ENCODE data around the gene MPEG1. TPM values are rescaled to one million over a fixed set of nuclear protein-coding genes. Genes with fewer than 3 reads are reported as not detected.

Gene MPEG1
- total and polyA plus RNA-seq, 5 donors from 2014 or later = 0.07 to 1.8 (median 0.26) TPM; not detected in 1

GRCh38 chr11:59223611-59224010 is 10.9 kb upstream of the MPEG1 start:
- no peaks in the 10 kb centered on the region for H3K27me3 ChIP-seq (ENCODE audit: control insufficient read depth, insufficient read depth, low read length)
- no peak overlapping the region for H3K27ac Mint-ChIP-seq
- H3K36me3 Mint-ChIP-seq = no peaks in the 10 kb centered on the region
- no peak for ATAC-seq (ENCODE audit: low read depth in 2 of 2)
- no peak overlapping the region for H3K27ac ChIP-seq (ENCODE audit: insufficient read depth, low read length, poor library complexity, severe bottlenecking)
- H3K9me3 Mint-ChIP-seq = peaks cover 0 to 1% (median 0%) of the 10 kb centered on the region in 7 donors
- H3K27me3 Mint-ChIP-seq = no peaks in the 10 kb centered on the region
- no peak overlapping the region for H3K4me3 ChIP-seq (ENCODE audit: low read depth, low read length)
- H3K9me3 ChIP-seq (ENCODE audit: control insufficient read depth in 2 of 2, low read length in 2 of 2) = no peaks in the 10 kb centered on the region
- no peaks in the 10 kb centered on the region for H3K36me3 ChIP-seq (ENCODE audit: control insufficient read depth, insufficient read depth, low read length)
- no peak overlapping the region for H3K4me3 Mint-ChIP-seq
- H3K4me1 Mint-ChIP-seq = no peaks in the 10 kb centered on the region
- H3K4me1 ChIP-seq (ENCODE audit: control insufficient read depth, insufficient read depth, low read length, poor library complexity, severe bottlenecking) = no peaks in the 10 kb centered on the region
- DNase-seq = no peak

- no peak overlapping the region for H3K4me3 Mint-ChIP-seq
- ATAC-seq (ENCODE audit: low read depth in 2 of 2) = no peak
- no peaks in the 10 kb centered on the region for H3K4me1 Mint-ChIP-seq
- peaks cover 0 to 1% (median 0%) of the 10 kb centered on the region in 7 donors for H3K9me3 Mint-ChIP-seq
- peaks cover under 1% of the 10 kb centered on the region for H3K27me3 Mint-ChIP-seq
- Histone ChIP-seq H3K36me3 (ENCODE audit: control insufficient read depth, insufficient read depth, low read length) (no peaks in the 10 kb centered on the region), H3K27ac (ENCODE audit: insufficient read depth, low read length, poor library complexity, severe bottlenecking) (no peak overlapping the region), H3K4me1 (ENCODE audit: control insufficient read depth, insufficient read depth, low read length, poor library complexity, severe bottlenecking) (no peaks in the 10 kb centered on the region), H3K27me3 (ENCODE audit: control insufficient read depth, insufficient read depth, low read length) (no peaks in the 10 kb centered on the region), H3K9me3 (ENCODE audit: control insufficient read depth in 2 of 2, low read length in 2 of 2) (no peaks in the 10 kb centered on the region), H3K4me3 (ENCODE audit: low read depth, low read length) (no peak overlapping the region)
- H3K27ac Mint-ChIP-seq = no peak overlapping the region
- no peak for DNase-seq
- no peaks in the 10 kb centered on the region for H3K36me3 Mint-ChIP-seq
These were observed 10.4 kb upstream of the MPEG1 start for GRCh38 chr11:59223177-59223576.

GRCh38 chr11:59222464-59223060 is 9.8 kb upstream of the MPEG1 start:
- ATAC-seq (ENCODE audit: low read depth in 2 of 2) (peak in 1 of 2 donors; percentile 39), DNase-seq (no peak)
- Histone ChIP-seq H3K9me3 (ENCODE audit: control insufficient read depth in 2 of 2, low read length in 2 of 2) (no peaks in the 10 kb centered on the region), H3K4me3 (ENCODE audit: low read depth, low read length) (no peak overlapping the region), H3K27ac (ENCODE audit: insufficient read depth, low read length, poor library complexity, severe bottlenecking) (no peak overlapping the region), H3K4me1 (ENCODE audit: control insufficient read depth, insufficient read depth, low read length, poor library complexity, severe bottlenecking) (no peaks in the 10 kb centered on the region), H3K36me3 (ENCODE audit: control insufficient read depth, insufficient read depth, low read length) (no peaks in the 10 kb centered on the region), H3K27me3 (ENCODE audit: control insufficient read depth, insufficient read depth, low read length) (no peaks in the 10 kb centered on the region)
- no peaks in the 10 kb centered on the region for H3K36me3 Mint-ChIP-seq
- H3K4me1 Mint-ChIP-seq = peaks cover 0 to 1% (median 0%) of the 10 kb centered on the region in 4 donors
- H3K27me3 Mint-ChIP-seq = peaks cover 4% of the 10 kb centered on the region
- no peak overlapping the region for H3K27ac Mint-ChIP-seq
- no peak overlapping the region for H3K4me3 Mint-ChIP-seq
- peaks cover 0 to 1% (median 0%) of the 10 kb centered on the region in 7 donors for H3K9me3 Mint-ChIP-seq

- no peaks in the 10 kb centered on the region for H3K36me3 Mint-ChIP-seq
- H3K9me3 Mint-ChIP-seq = peaks cover 0 to 1% (median 0%) of the 10 kb centered on the region in 7 donors
- Histone ChIP-seq H3K4me1 (ENCODE audit: control insufficient read depth, insufficient read depth, low read length, poor library complexity, severe bottlenecking) (no peaks in the 10 kb centered on the region), H3K4me3 (ENCODE audit: low read depth, low read length) (no peak overlapping the region), H3K9me3 (ENCODE audit: control insufficient read depth in 2 of 2, low read length in 2 of 2) (no peaks in the 10 kb centered on the region), H3K27ac (ENCODE audit: insufficient read depth, low read length, poor library complexity, severe bottlenecking) (no peak overlapping the region), H3K36me3 (ENCODE audit: control insufficient read depth, insufficient read depth, low read length) (no peaks in the 10 kb centered on the region), H3K27me3 (ENCODE audit: control insufficient read depth, insufficient read depth, low read length) (no peaks in the 10 kb centered on the region)
- DNase-seq (no peak), ATAC-seq (ENCODE audit: low read depth in 2 of 2) (no peak)
- peaks cover 0 to 1% (median 0%) of the 10 kb centered on the region in 4 donors for H3K4me1 Mint-ChIP-seq
- peaks cover 10% of the 10 kb centered on the region for H3K27me3 Mint-ChIP-seq
- no peak overlapping the region for H3K4me3 Mint-ChIP-seq
- H3K27ac Mint-ChIP-seq = no peak overlapping the region
These were observed 8.7 kb upstream of the MPEG1 start for GRCh38 chr11:59221441-59221840.

GRCh38 chr11:59219836-59220235 is 7.1 kb upstream of the MPEG1 start:
- Histone ChIP-seq H3K27ac (ENCODE audit: insufficient read depth, low read length, poor library complexity, severe bottlenecking) (no peak overlapping the region), H3K9me3 (ENCODE audit: control insufficient read depth in 2 of 2, low read length in 2 of 2) (no peaks in the 10 kb centered on the region), H3K4me1 (ENCODE audit: control insufficient read depth, insufficient read depth, low read length, poor library complexity, severe bottlenecking) (no peaks in the 10 kb centered on the region), H3K36me3 (ENCODE audit: control insufficient read depth, insufficient read depth, low read length) (no peaks in the 10 kb centered on the region), H3K27me3 (ENCODE audit: control insufficient read depth, insufficient read depth, low read length) (no peaks in the 10 kb centered on the region), H3K4me3 (ENCODE audit: low read depth, low read length) (no peak overlapping the region)
- Mint-ChIP-seq H3K27ac (no peak overlapping the region), H3K4me3 (no peak overlapping the region), H3K9me3 (peaks cover 0 to 1% (median 0%) of the 10 kb centered on the region in 7 donors), H3K36me3 (no peaks in the 10 kb centered on the region), H3K4me1 (peaks cover 0 to 1% (median 0%) of the 10 kb centered on the region in 4 donors), H3K27me3 (peaks cover 18% of the 10 kb centered on the region)
- ATAC-seq (ENCODE audit: low read depth in 2 of 2) (no peak), DNase-seq (no peak)

GRCh38 chr11:59218893-59219292 is 6.2 kb upstream of the MPEG1 start:
- DNase-seq (no peak), ATAC-seq (ENCODE audit: low read depth in 2 of 2) (no peak)
- Histone ChIP-seq H3K36me3 (ENCODE audit: control insufficient read depth, insufficient read depth, low read length) (no peaks in the 10 kb centered on the region), H3K9me3 (ENCODE audit: control insufficient read depth in 2 of 2, low read length in 2 of 2) (no peaks in the 10 kb centered on the region), H3K27me3 (ENCODE audit: control insufficient read depth, insufficient read depth, low read length) (no peaks in the 10 kb centered on the region), H3K27ac (ENCODE audit: insufficient read depth, low read length, poor library complexity, severe bottlenecking) (no peak overlapping the region), H3K4me1 (ENCODE audit: control insufficient read depth, insufficient read depth, low read length, poor library complexity, severe bottlenecking) (no peaks in the 10 kb centered on the region), H3K4me3 (ENCODE audit: low read depth, low read length) (no peak overlapping the region)
- Mint-ChIP-seq H3K36me3 (no peaks in the 10 kb centered on the region), H3K4me1 (peaks cover 0 to 1% (median 0%) of the 10 kb centered on the region in 4 donors), H3K4me3 (no peak overlapping the region), H3K27ac (no peak overlapping the region), H3K27me3 (peaks cover 26% of the 10 kb centered on the region), H3K9me3 (peaks cover 0 to 1% (median 0%) of the 10 kb centered on the region in 7 donors)

- H3K36me3 Mint-ChIP-seq = no peaks in the 10 kb centered on the region
- Histone ChIP-seq H3K27me3 (ENCODE audit: control insufficient read depth, insufficient read depth, low read length) (no peaks in the 10 kb centered on the region), H3K4me1 (ENCODE audit: control insufficient read depth, insufficient read depth, low read length, poor library complexity, severe bottlenecking) (no peaks in the 10 kb centered on the region), H3K4me3 (ENCODE audit: low read depth, low read length) (no peak overlapping the region), H3K9me3 (ENCODE audit: control insufficient read depth in 2 of 2, low read length in 2 of 2) (no peaks in the 10 kb centered on the region), H3K27ac (ENCODE audit: insufficient read depth, low read length, poor library complexity, severe bottlenecking) (no peak overlapping the region), H3K36me3 (ENCODE audit: control insufficient read depth, insufficient read depth, low read length) (no peaks in the 10 kb centered on the region)
- peaks cover 0 to 1% (median 0%) of the 10 kb centered on the region in 4 donors for H3K4me1 Mint-ChIP-seq
- H3K4me3 Mint-ChIP-seq = no peak overlapping the region
- peaks cover 29% of the 10 kb centered on the region for H3K27me3 Mint-ChIP-seq
- peaks cover 0 to 1% (median 0%) of the 10 kb centered on the region in 7 donors for H3K9me3 Mint-ChIP-seq
- DNase-seq = no peak
- ATAC-seq (ENCODE audit: low read depth in 2 of 2) = no peak
- no peak overlapping the region for H3K27ac Mint-ChIP-seq
These were observed 5.6 kb upstream of the MPEG1 start for GRCh38 chr11:59218319-59218718.

Measured in CD4-positive, CD25-positive, alpha-beta regulatory T cell (primary cell).